Measurements from ENCODE around the gene RDH8. TPM values are rescaled to one million over a fixed set of nuclear protein-coding genes. Genes with fewer than 3 reads are reported as not detected.

Gene RDH8
- total RNA-seq, 6 experiments from 2014 or later: not detected

- peak overlapping the region; percentile 81 for H3K4me3 Mint-ChIP-seq
- peaks cover 33% of the 10 kb centered on the region for H3K4me1 Mint-ChIP-seq (ENCODE audit: low read depth)
- H3K27ac Mint-ChIP-seq: peak overlapping the region; percentile 30; the same call in 1 of the 2 replicates
- H3K27me3 Mint-ChIP-seq (ENCODE audit: insufficient read depth): peaks cover 6% of the 10 kb centered on the region; the same call in 1 of the 2 replicates
- H3K9me3 Mint-ChIP-seq: no peaks in the 10 kb centered on the region
- DNase-seq: no peak
- TF ChIP-seq CTCF (IDR thresholded peaks at IDR 0.05): no peak
- H3K36me3 Mint-ChIP-seq (ENCODE audit: low read depth): no peaks in the 10 kb centered on the region
Measured at GRCh38 chr19:10009714-10010224, 3.5 kb upstream of the RDH8 start.

- Mint-ChIP-seq H3K27ac (peak within 1 kb of the TSS; percentile 30; the same call in 1 of the 2 replicates), H3K36me3 (ENCODE audit: low read depth) (no peaks in the 10 kb centered on the region), H3K27me3 (ENCODE audit: insufficient read depth) (peaks cover 6% of the 10 kb centered on the region; the same call in 1 of the 2 replicates), H3K4me3 (peak within 1 kb of the TSS; percentile 81), H3K9me3 (no peaks in the 10 kb centered on the region), H3K4me1 (ENCODE audit: low read depth) (peaks cover 33% of the 10 kb centered on the region)
- no peak for TF ChIP-seq CTCF (IDR thresholded peaks at IDR 0.05)
- no peak for DNase-seq
Measured at GRCh38 chr19:10010247-10010691, 3.0 kb upstream of the RDH8 start, which contains the start of gene COL5A3. TSS of gene COL5A3 (minus strand) at chr19:10010504. CDS start at chr19:10010385, 119 bp downstream.

- Mint-ChIP-seq H3K9me3 (no peaks in the 10 kb centered on the region), H3K27ac (no peak overlapping the region), H3K36me3 (ENCODE audit: low read depth) (no peaks in the 10 kb centered on the region), H3K4me1 (ENCODE audit: low read depth) (peaks cover 33% of the 10 kb centered on the region), H3K4me3 (peak overlapping the region; percentile 49), H3K27me3 (ENCODE audit: insufficient read depth) (peaks cover 6% of the 10 kb centered on the region; the same call in 1 of the 2 replicates)
- DNase-seq: no peak
- TF ChIP-seq CTCF (IDR thresholded peaks at IDR 0.05): no peak
Measured at GRCh38 chr19:10010939-10011338, 2.3 kb upstream of the RDH8 start.

GRCh38 chr19:10011974-10012373, 1.3 kb upstream of the RDH8 start:
- H3K36me3 Mint-ChIP-seq (ENCODE audit: low read depth): no peaks in the 10 kb centered on the region
- no peak overlapping the region for H3K27ac Mint-ChIP-seq
- no peak overlapping the region for H3K4me3 Mint-ChIP-seq
- DNase-seq: no peak
- peaks cover 7% of the 10 kb centered on the region; the same call in 1 of the 2 replicates for H3K27me3 Mint-ChIP-seq (ENCODE audit: insufficient read depth)
- TF ChIP-seq CTCF (IDR thresholded peaks at IDR 0.05): no peak
- peaks cover 33% of the 10 kb centered on the region for H3K4me1 Mint-ChIP-seq (ENCODE audit: low read depth)
- H3K9me3 Mint-ChIP-seq: no peaks in the 10 kb centered on the region

- Mint-ChIP-seq H3K36me3 (ENCODE audit: low read depth) (no peaks in the 10 kb centered on the region), H3K9me3 (no peaks in the 10 kb centered on the region), H3K27ac (no peak overlapping the region), H3K4me1 (ENCODE audit: low read depth) (peaks cover 26% of the 10 kb centered on the region), H3K27me3 (ENCODE audit: insufficient read depth) (peaks cover 7% of the 10 kb centered on the region; the same call in 1 of the 2 replicates), H3K4me3 (no peak overlapping the region)
- no peak for DNase-seq
- no peak for TF ChIP-seq CTCF (IDR thresholded peaks at IDR 0.05)
Measured at GRCh38 chr19:10013834-10014618, 743 bp downstream of the RDH8 start.
